Endothelial cell of umbilical vein (primary cell): ENCODE measurements around the gene RAB5IF. TPM values are rescaled to one million over a fixed set of nuclear protein-coding genes. Genes with fewer than 3 reads are reported as not detected.

Experiments
- polyA plus RNA-seq, 4 experiments: library from polyadenylated mRNA; depleted of rRNA in 3 of 4; stranded (reverse) in 3 of 4; unstranded in 1 of 4; fragments of >200 nt; gene quantifications; 2 replicates each; pipeline versions ENCODE4 v1.2.1 to v1.2.3, GENCODE V29; 2011 to 2012; ENCODE audit warnings: missing spikeins in 1 of 4
- small RNA-seq: library from RNA; depleted of rRNA; stranded (forward); fragments of <200 nt; gene quantifications from one replicate; pipeline ENCODE3, GENCODE V24; 2012; ENCODE audit warnings: low replicate concordance, low read depth; ENCODE audit not compliant: insufficient read depth, insufficient read length
- total RNA-seq: library from RNA; stranded (reverse); gene quantifications from 2 replicates; pipeline ENCODE4 v1.2.3, GENCODE V29; 2021

Gene RAB5IF
- total and polyA plus RNA-seq, 2 donors (not counting 3 experiments of a cell fraction or from before 2014, with no cell fraction given), result 113 to 162 TPM

Small RNAs within 50 kb of the gene (small RNA-seq; reads per million reads assigned to genes)
- gene RF00017, result not detected

Other genes with a start within 250 kb of the RAB5IF start
- 90.4 and 116 TPM in 2 replicates for gene MYL9, start 64.3 kb upstream of the RAB5IF start, total RNA-seq
- gene MYL9, start 64.3 kb upstream of the RAB5IF start, polyA plus RNA-seq, result 41.7 and 55.7 TPM in 2 replicates
- gene TGIF2, start 32.2 kb upstream of the RAB5IF start, total RNA-seq, result 21.0 and 27.9 TPM in 2 replicates
- 18.9 and 20.7 TPM in 2 replicates for gene TGIF2, start 32.2 kb upstream of the RAB5IF start, polyA plus RNA-seq
- not detected in 2 replicates for gene SLA2, start 40.4 kb downstream of the RAB5IF start, total RNA-seq
- 0.03 TPM in 1 of 2 replicates, not detected in the other for gene SLA2, start 40.4 kb downstream of the RAB5IF start, polyA plus RNA-seq
- gene NDRG3, start 140.3 kb downstream of the RAB5IF start, total RNA-seq, result 27.7 and 28.4 TPM in 2 replicates
- gene NDRG3, start 140.3 kb downstream of the RAB5IF start, polyA plus RNA-seq, result 20.9 and 25.7 TPM in 2 replicates
- gene DSN1, start 168.0 kb downstream of the RAB5IF start, total RNA-seq, result 24.4 and 25.0 TPM in 2 replicates
- 8.4 and 11.0 TPM in 2 replicates for gene DSN1, start 168.0 kb downstream of the RAB5IF start, polyA plus RNA-seq